PFSK-1 (cell line): ENCODE measurements around the gene SIVA1.

Experiments
- FOXP2 ChIP-seq: optimal IDR thresholded peaks from 2 replicates; pipeline ENCODE3; 2011; ENCODE audit warnings: borderline replicate concordance, control low read depth, inconsistent platforms; ENCODE audit not compliant: insufficient read depth; ENCODE audit errors: extremely low read length, extremely low read depth
- POLR2AphosphoS5 ChIP-seq: IDR thresholded peaks from 2 replicates; pipeline ENCODE4 v1.6.1; 2012; ENCODE audit warnings: low read depth, mild to moderate bottlenecking, control low read depth, low read length, moderate library complexity
- REST ChIP-seq, 2 experiments: IDR thresholded peaks; 2 replicates each; pipeline versions ENCODE4 v1.6.1 to v1.8.0; 2011 to 2012; ENCODE audit warnings: low read depth in 2 of 2, low read length in 2 of 2, control low read depth in 1 of 2, inconsistent platforms in 1 of 2, mild to moderate bottlenecking in 1 of 2, moderate library complexity in 1 of 2; ENCODE audit not compliant: insufficient read depth in 1 of 2
- SIN3A ChIP-seq: IDR thresholded peaks from 2 replicates; pipeline ENCODE4 v1.6.1; 2012; ENCODE audit warnings: mild to moderate bottlenecking, low read length, moderate library complexity, borderline replicate concordance; ENCODE audit not compliant: insufficient read depth
- TAF1 ChIP-seq: IDR thresholded peaks from 2 replicates; pipeline ENCODE4 v1.6.1; 2012; ENCODE audit warnings: low read length, control low read depth, borderline replicate concordance; ENCODE audit not compliant: insufficient read depth

SIVA1 gene

GRCh38 chr14:104805941-104806624, 53.1 kb downstream of the SIVA1 start:
- no peak for TF ChIP-seq POLR2AphosphoS5
- TF ChIP-seq SIN3A: no peak
- no peak for TF ChIP-seq REST (IDR thresholded peaks at IDR 0.05; ENCODE audit: insufficient read depth in 1 of 2, low read depth in 2 of 2, low read length in 2 of 2)
- no peak for TF ChIP-seq FOXP2
- TF ChIP-seq TAF1: no peak

- TF ChIP-seq REST (IDR thresholded peaks at IDR 0.05; ENCODE audit: insufficient read depth in 1 of 2, low read depth in 2 of 2, low read length in 2 of 2): no peak
- no peak for TF ChIP-seq TAF1
- TF ChIP-seq FOXP2: no peak
- no peak for TF ChIP-seq POLR2AphosphoS5
- TF ChIP-seq SIN3A: no peak
These were observed 53.9 kb downstream of the SIVA1 start for GRCh38 chr14:104806625-104807465.

- TF ChIP-seq FOXP2 (no peak), SIN3A (no peak), POLR2AphosphoS5 (no peak), REST (IDR thresholded peaks at IDR 0.05; ENCODE audit: insufficient read depth in 1 of 2, low read depth in 2 of 2, low read length in 2 of 2) (no peak), TAF1 (no peak)
These were observed 55.5 kb downstream of the SIVA1 start for GRCh38 chr14:104808456-104808855.
